Measurements from ENCODE around the gene MAP3K2. TPM values are rescaled to one million over a fixed set of nuclear protein-coding genes. Genes with fewer than 3 reads are reported as not detected.

The MAP3K2 gene
- polyA plus RNA-seq, 1 donor, result 28.5 TPM

DNA sequence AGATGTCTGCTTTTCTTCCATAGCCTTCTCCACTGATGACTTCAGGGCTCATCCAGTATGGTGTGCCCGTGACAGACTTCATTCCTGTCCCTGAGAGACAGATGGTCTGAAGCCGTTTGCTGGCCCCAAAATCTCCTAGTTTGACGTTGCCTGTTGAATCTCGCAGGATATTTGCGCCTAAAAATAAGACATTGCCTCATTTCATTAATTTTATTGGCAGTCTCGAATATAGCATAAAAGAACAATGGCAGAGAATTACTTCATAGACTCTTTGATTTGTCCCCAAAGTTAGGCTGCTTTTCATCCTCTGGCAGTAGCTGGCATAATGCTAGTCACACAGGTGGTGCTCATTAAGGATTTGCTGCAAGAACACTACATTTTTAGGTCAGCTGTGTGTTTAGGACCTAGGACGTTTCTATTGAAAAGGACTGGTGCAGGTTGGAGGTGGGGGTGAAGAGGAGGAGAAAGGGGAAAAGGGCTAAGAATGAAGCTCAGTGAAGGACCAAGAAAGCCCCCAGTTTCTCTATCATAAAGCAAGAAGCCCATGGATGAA is 79.1 kb downstream of the MAP3K2 start:
- no peak for DNase-seq

DNA sequence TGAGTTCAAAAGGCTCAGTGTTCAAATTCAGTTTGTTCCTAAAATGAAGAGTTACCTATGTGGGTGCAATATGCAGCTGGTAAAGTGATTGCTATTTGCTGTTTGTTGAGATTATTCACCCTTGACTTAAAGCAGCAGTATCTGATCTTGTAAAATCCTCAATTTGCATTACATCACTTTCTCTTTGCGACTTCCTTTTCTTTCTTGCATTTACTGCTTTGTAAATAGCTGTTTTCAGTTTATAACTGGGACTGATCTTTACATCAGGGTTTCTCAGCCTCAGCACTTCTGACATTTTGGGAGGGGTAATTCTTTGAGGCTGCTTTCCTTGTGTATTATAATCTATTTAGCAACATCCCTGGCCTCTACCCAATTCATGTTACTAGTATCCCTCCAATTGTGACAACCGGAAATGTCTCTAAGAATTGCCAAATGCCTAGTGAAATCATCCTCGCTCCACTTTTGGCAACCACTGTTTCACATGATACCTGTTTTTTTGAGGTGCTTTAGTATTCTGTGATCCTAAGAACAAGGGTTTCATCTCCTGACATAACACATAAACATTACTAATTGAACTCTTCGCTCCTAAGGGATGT is 81.7 kb downstream of the MAP3K2 start:
- no peak for DNase-seq

- DNase-seq, result no peak
These were observed 85.6 kb downstream of the MAP3K2 start for GRCh38 chr2:127302168-127302567.

DNA sequence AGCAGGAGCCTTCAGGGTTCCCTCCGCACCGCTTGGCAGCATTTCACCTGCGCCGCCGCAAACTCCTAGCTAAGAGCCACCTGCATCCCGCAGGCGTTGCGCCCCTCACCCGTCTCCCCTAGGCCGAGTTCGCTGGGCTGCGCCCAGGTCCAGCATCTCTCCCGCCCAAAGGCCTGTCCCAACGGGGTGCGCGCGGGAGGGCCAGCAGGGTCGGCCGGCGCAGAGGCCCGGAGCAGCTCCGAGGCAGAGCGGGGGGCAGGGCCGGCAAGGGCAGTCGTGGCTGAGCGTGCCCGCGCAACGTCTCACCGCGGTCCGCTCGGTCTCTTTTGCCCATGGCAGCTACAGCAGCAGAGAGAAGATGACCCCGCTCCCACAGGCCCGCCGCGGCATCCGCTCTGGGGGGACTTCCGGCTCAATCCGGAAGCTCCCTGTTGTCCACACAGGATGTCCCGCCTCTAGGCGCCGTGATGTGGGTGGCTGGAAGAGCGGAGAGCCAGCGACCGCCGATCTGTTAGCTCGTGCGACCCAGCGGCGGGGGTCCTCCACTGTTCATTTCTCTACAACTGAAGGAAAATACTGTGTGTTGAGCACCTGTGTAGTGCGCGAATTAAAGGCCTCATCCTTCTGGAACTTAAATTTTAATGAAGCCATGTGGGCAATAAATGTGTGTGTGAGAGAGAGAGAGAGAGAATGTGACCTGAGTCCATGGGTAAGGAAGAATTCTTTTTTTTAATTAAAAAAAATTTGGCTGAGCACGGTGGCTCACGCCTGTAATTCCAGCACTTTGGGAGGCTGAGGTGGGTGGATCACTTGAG is 93.8 kb downstream of the MAP3K2 start, which contains the start of gene ERCC3:
Gene ERCC3 (minus strand): TSS at position 397 of the 815 bp plus-strand sequence. CDS start 63 bp downstream, at position 334.
- DNase-seq, result peak; percentile 88

- DNase-seq, result peak; percentile 2
These were observed 94.4 kb downstream of the MAP3K2 start for GRCh38 chr2:127293386-127293747.

DNA sequence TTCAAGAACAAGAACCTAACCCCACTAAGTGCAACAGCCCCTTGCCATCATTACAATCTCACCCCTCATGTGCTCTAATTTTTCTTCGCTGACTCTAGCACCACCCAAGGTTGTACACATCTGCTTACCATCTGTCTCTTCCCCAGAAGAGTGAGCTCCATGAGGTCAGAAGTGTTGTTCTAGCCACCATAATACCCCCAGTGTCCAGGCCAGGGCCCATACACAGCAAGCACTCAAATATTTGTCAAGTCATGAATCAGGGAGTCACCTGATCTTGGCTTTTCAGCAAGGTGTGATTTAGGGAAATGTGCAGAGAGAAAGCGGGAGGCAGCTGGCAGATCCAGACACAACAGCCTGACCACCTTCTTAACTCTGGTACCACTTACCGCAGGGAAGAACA is 99.5 kb downstream of the MAP3K2 start:
- no peak for DNase-seq

GRCh38 chr2:127283275-127283674 is 104.5 kb downstream of the MAP3K2 start:
- DNase-seq, result no peak

GRCh38 chr2:127280693-127281092 is 107.1 kb downstream of the MAP3K2 start:
- DNase-seq, result no peak

DNA sequence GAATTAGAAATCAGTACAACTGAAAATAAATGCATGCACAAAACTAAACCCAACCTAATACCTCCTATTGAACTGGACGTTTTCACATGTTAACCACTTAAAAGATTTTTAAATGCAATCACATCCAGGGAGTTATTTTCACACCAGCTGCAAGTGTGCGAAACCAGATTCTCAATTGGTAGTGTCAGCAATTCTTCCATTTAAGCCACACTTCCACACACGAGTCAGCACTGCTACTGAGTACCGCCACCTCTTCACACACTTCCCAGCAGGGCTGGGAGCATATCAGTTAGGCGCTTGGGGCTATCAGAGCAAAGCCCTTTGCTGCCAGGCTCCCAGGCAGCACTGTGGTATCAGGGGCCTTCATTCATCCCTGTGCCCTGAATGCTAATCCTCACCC is 108.0 kb downstream of the MAP3K2 start:
- no peak for DNase-seq

GRCh38 chr2:127278959-127279358 is 108.8 kb downstream of the MAP3K2 start:
- no peak for DNase-seq

DNA sequence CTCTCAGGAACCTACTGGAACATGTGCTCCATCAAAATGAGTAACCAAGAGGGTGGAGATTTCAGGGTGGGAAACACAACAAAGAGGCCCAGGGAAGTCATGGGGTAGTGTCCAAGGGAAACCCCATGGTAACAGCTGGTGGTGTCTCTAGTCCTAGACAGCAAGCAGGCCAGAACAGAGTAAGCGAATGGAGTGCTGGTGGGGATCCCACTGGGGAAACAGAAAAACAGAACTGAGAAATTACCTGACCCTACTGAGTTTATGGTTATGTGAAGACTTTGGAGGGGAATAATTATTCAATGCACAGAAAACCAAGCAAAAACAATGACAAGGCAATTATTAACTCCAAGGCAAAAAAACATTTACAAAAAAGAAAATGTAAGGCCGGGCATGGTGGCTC is 110.7 kb downstream of the MAP3K2 start:
- no peak for DNase-seq

- DNase-seq, result no peak
These were observed 112.0 kb downstream of the MAP3K2 start for GRCh38 chr2:127275789-127276188.

DNA sequence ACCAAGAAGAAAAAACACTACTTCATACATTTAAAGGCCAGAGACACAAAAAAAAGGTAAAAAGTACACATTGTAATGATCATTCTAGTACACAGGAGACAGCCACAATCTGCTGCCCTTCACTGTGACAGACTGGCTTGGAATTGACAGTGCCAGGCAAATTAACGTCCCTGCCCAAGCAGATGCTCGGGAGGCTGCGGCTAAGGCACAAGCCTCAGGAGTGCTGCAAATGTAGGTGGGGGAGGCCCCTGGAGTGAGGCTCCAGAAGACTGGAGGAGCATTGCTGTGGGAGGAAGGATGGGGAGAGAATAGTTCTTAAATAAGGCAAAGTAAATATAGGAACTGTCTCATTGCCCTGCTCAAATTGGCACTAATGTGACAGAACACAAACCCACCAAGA is 112.4 kb downstream of the MAP3K2 start:
- no peak for DNase-seq

DNA sequence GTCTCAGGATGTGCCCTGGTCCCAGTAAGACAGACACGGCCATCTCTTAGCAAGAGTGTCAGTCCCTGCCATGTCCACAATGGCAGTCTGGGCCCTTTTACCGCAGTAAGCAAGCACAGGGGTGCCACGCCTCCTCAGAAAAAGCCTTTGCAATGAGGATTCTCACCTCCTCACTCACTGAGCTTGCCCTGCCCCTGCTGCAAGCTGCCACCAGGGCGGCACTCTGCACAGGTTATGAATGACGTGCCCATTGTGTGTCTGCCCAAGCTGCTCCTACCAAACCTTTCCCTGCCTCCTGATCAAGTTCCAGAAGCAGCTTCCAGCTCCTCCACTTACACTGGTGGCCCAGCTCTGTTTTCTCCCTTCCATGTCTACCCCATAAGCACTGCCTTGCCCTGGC is 117.1 kb downstream of the MAP3K2 start:
- no peak for DNase-seq

DNA sequence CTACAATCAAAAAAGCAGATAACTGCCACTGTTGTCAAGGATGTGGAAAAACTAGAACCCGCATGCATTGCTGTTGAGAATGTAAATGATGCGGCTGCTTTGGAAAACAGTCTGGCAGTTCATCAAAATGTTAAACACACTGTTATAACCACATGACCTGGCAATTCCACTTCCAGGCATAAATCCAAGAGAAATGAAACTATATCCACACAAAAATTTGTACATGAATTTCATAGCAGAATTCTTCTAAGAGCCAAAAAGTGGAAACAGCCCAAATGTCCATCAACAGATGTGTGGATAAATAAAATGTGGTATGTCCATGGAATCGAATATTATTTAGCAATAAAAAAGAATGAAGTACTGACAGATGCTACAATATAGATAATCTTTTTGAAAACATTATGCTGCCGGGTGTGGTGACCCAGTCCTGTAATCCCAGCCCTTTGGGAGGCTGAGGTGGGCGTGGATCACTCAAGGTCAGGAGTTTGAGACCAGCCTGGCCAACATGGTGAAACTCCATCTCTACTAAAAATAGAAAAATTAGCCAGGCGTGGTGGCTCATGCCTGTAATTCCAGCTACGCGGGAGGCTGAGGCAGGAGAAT is 125.9 kb downstream of the MAP3K2 start:
- peak; percentile 0 for DNase-seq

- DNase-seq, result no peak
These were observed 128.4 kb downstream of the MAP3K2 start for GRCh38 chr2:127259355-127259754.

DNA sequence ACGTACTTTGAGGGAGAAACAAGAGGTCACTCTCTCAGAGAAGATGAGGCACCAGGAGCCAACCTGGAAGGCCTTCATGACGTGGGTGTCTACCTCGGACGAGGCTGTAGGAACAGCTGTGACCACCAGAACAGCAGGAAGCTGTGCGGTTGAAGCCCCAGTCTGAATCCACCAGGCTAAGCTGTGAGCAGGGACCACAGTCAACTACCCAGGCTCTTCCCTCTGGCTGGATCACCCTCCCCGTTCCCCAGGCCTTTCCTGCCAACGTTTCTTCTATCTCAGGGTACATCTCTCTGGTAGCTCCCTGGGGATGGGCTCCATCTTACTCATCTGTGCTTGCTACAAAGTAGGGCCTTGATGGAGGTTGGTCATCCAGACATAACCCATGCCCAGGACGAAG is 130.9 kb downstream of the MAP3K2 start:
- DNase-seq, result no peak

GRCh38 chr2:127256381-127256780 is 131.4 kb downstream of the MAP3K2 start:
- no peak for DNase-seq

- DNase-seq, result no peak
These were observed 132.1 kb downstream of the MAP3K2 start for GRCh38 chr2:127255721-127256120.

GRCh38 chr2:127255146-127255545 is 132.6 kb downstream of the MAP3K2 start:
- peak; percentile 0 for DNase-seq

- no peak for DNase-seq
These were observed 133.3 kb downstream of the MAP3K2 start for GRCh38 chr2:127254386-127254981.

Measured in left kidney (tissue), 2 donors.